Endodermal cell (in vitro differentiated cells): Measurements from ENCODE around the gene DGKB. TPM values are rescaled to one million over a fixed set of nuclear protein-coding genes. Genes with fewer than 3 reads are reported as not detected.

Experiments used
- DNase-seq: peaks from one replicate; pipeline ENCODE4 v3.0.0-alpha.2; 2017
- H3K27ac ChIP-seq: 2 replicates; pipeline ENCODE4 v1.5.1; 2013; ENCODE audit warnings: mild to moderate bottlenecking, low read depth, low read length, moderate library complexity
- H3K27me3 ChIP-seq: 2 replicates; pipeline ENCODE4 v1.6.1; 2013; ENCODE audit warnings: mild to moderate bottlenecking, low read length, moderate library complexity; ENCODE audit not compliant: insufficient read depth, control insufficient read depth, poor library complexity, severe bottlenecking
- H3K36me3 ChIP-seq: 2 replicates; pipeline ENCODE4 v1.7.0; 2013; ENCODE audit warnings: mild to moderate bottlenecking, low read length, moderate library complexity; ENCODE audit not compliant: control insufficient read depth, insufficient read depth
- H3K4me1 ChIP-seq: one replicate; pipeline ENCODE4 v1.7.0; 2013; ENCODE audit warnings: low read length; ENCODE audit not compliant: control insufficient read depth, insufficient read depth
- H3K4me3 ChIP-seq: 2 replicates; pipeline ENCODE4 v1.5.1; 2013; ENCODE audit warnings: mild to moderate bottlenecking, low read length, moderate library complexity
- H3K9ac ChIP-seq: 2 replicates; pipeline ENCODE4 v1.6.1; 2013; ENCODE audit warnings: mild to moderate bottlenecking, low read length, moderate library complexity; ENCODE audit not compliant: poor library complexity, severe bottlenecking; ENCODE audit errors: extremely low read depth
- H3K9me3 ChIP-seq: 2 replicates; pipeline ENCODE4 v1.6.1; 2013; ENCODE audit warnings: mild to moderate bottlenecking, low read length, moderate library complexity; ENCODE audit not compliant: control insufficient read depth
- H3K27ac Mint-ChIP-seq: 2 replicates; pipeline ENCODE4 v1.8.0; 2020; ENCODE audit warnings: mixed read lengths
- H3K27me3 Mint-ChIP-seq: 2 replicates; pipeline ENCODE4 v1.8.0; 2021; ENCODE audit warnings: mild to moderate bottlenecking, mixed read lengths; ENCODE audit not compliant: insufficient read depth
- H3K36me3 Mint-ChIP-seq: 2 replicates; pipeline ENCODE4 v1.8.0; 2020; ENCODE audit warnings: low read depth, mixed read lengths
- H3K4me1 Mint-ChIP-seq: 2 replicates; pipeline ENCODE4 v1.8.0; 2020; ENCODE audit warnings: mixed read lengths
- H3K4me3 Mint-ChIP-seq: 2 replicates; pipeline ENCODE4 v1.8.0; 2020; ENCODE audit warnings: mild to moderate bottlenecking, moderate library complexity, mixed read lengths
- H3K9me3 Mint-ChIP-seq: 2 replicates; pipeline ENCODE4 v1.8.0; 2020; ENCODE audit warnings: mild to moderate bottlenecking, mixed read lengths
- WGBS, 2 experiments: methylation state at CpG; one replicate each; pipeline versions ENCODE4 v1.1.5 to v1.1.7; 2013; ENCODE audit warnings: missing lambda C conversion rate in 2 of 2, mixed read lengths in 1 of 2; ENCODE audit not compliant: insufficient coverage in 1 of 2, insufficient read length in 1 of 2; 5-methylcytosine and 5-hydroxymethylcytosine counted together
- total RNA-seq, 2 donors: library from RNA; stranded (reverse); fragmentation: NEBNext Ultra II Directional in 1 of 2; extraction: Animal tissue kit (Norgen Biotek cat#: 25700) in 1 of 2; gene quantifications; 2 replicates in 1 of 2; 3 replicates in 1 of 2; pipeline ENCODE4 v1.2.1, GENCODE V29; 2021
- TF ChIP-seq, protein P1 (sequence below): fragments of 200-600 bp; sonication (generic); conservative IDR thresholded peaks from 2 replicates; pipeline ENCODE4 v1.5.0; 2021; ENCODE audit warnings: antibody characterized with exemption, mild to moderate bottlenecking

DGKB gene
- total RNA-seq, 2 donors from 2014 or later: 5.1 to 5.2 TPM

DNA sequence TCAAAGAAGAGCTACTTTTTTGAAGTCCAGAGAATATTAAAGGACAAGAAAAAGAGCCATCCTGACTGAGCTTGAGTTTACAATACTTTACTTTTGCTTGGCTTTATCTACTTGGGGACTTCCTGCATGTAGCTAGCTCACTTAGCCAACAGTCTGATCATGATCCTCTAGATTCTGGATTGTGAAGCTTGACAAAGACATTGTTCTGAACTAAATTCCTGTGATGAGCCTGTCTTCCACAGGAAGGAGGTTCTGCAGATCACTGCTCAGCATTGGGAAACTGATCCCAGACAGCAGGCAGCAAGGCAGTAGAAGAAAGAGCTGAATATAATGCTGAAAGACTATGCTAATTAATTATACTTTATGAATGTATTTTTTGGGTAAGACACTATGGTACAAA, 296.4 kb downstream of the DGKB start:
- TF ChIP-seq, protein P1, sequence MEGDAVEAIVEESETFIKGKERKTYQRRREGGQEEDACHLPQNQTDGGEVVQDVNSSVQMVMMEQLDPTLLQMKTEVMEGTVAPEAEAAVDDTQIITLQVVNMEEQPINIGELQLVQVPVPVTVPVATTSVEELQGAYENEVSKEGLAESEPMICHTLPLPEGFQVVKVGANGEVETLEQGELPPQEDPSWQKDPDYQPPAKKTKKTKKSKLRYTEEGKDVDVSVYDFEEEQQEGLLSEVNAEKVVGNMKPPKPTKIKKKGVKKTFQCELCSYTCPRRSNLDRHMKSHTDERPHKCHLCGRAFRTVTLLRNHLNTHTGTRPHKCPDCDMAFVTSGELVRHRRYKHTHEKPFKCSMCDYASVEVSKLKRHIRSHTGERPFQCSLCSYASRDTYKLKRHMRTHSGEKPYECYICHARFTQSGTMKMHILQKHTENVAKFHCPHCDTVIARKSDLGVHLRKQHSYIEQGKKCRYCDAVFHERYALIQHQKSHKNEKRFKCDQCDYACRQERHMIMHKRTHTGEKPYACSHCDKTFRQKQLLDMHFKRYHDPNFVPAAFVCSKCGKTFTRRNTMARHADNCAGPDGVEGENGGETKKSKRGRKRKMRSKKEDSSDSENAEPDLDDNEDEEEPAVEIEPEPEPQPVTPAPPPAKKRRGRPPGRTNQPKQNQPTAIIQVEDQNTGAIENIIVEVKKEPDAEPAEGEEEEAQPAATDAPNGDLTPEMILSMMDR: no peak
- H3K9me3 ChIP-seq: no peaks in the 10 kb centered on the region
- H3K4me3 ChIP-seq: no peak overlapping the region
- peaks cover 26% of the 10 kb centered on the region for H3K27me3 ChIP-seq
- Mint-ChIP-seq H3K4me1 (peaks cover 10% of the 10 kb centered on the region), H3K27me3 (peaks cover 45% of the 10 kb centered on the region), H3K27ac (no peak overlapping the region), H3K4me3 (no peak overlapping the region), H3K9me3 (no peaks in the 10 kb centered on the region), H3K36me3 (no peaks in the 10 kb centered on the region)
- no peak overlapping the region for H3K9ac ChIP-seq
- H3K36me3 ChIP-seq: no peaks in the 10 kb centered on the region
- no peak overlapping the region for H3K27ac ChIP-seq
- DNase-seq: no peak
- no peaks in the 10 kb centered on the region for H3K4me1 ChIP-seq

DNA sequence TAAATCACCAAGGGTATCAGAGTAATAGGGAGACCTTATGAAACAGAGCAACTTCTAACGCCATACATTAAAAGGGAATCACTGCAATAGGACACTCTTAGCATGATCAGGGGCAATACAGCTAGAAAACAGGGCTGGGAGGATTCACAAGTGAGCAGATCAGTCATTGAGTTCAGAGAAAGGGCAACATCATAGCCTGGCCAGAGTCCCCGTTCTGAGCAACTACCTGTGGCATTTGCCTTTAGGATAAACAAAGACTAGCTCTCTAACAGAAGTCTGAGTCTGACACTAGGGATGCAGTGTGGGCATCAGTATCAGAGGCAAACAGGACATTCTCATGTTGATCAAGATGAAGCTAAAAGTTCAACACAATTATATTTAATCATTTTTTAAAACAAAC, 297.9 kb downstream of the DGKB start:
- Mint-ChIP-seq H3K9me3 (no peaks in the 10 kb centered on the region), H3K27me3 (peaks cover 48% of the 10 kb centered on the region), H3K4me1 (peaks cover 10% of the 10 kb centered on the region), H3K36me3 (no peaks in the 10 kb centered on the region), H3K27ac (no peak overlapping the region), H3K4me3 (no peak overlapping the region)
- Histone ChIP-seq H3K9ac (no peak overlapping the region), H3K9me3 (no peaks in the 10 kb centered on the region), H3K4me1 (no peaks in the 10 kb centered on the region), H3K4me3 (no peak overlapping the region), H3K27ac (no peak overlapping the region), H3K36me3 (no peaks in the 10 kb centered on the region), H3K27me3 (peaks cover 26% of the 10 kb centered on the region)
- TF ChIP-seq, protein P1: no peak
- 80 to 94% methylated on average over 2 of the region's 2 CpGs for WGBS, 2 experiments
- no peak for DNase-seq

DNA sequence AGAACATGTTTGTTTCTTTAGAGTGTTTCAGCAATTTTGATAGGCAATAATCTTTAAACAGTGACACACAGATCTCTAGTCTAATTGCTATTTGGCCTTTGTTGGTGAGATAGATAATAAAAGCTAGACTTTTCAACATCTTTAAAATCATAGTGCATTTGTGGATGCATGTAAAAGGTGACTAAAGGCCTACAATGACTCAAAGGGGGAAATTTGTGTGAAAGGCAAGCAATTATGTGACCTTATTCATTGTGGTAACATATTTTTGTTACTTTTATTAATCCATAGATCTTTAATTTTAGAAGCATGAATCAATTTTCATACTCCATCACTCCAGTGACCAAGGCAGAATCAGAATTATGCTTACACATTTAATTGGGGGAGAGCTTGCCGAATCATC, 299.7 kb downstream of the DGKB start:
- no peaks in the 10 kb centered on the region for H3K36me3 ChIP-seq

More for the DNA sequence above, 299.7 kb downstream of the DGKB start:
- H3K27me3 ChIP-seq: peaks cover 15% of the 10 kb centered on the region
- Mint-ChIP-seq H3K4me1 (peaks cover 10% of the 10 kb centered on the region), H3K27ac (no peak overlapping the region), H3K27me3 (peaks cover 35% of the 10 kb centered on the region), H3K36me3 (no peaks in the 10 kb centered on the region), H3K4me3 (no peak overlapping the region), H3K9me3 (no peaks in the 10 kb centered on the region)
- H3K4me1 ChIP-seq: no peaks in the 10 kb centered on the region
- DNase-seq: no peak
- TF ChIP-seq, protein P1: no peak
- no peak overlapping the region for H3K27ac ChIP-seq
- WGBS, 2 experiments: 100% methylated on average over 1 of the region's 1 CpG; no CpG with 5 or more reads in 1 of the 2 experiments
- no peak overlapping the region for H3K4me3 ChIP-seq
- no peaks in the 10 kb centered on the region for H3K9me3 ChIP-seq
- no peak overlapping the region for H3K9ac ChIP-seq
